RWPE2 (cell line): ENCODE results near the gene SLC12A1.
A peak's percentile ranks its signal among the peaks of the same experiment; 100 is the strongest.

Experiments used
- ATAC-seq: fragments of 200-7000 bp; cut with Tn5 transposase; 3 replicates; pipeline ENCODE4 v1.9.1; 2021; ENCODE audit warnings: low read depth
- DNase-seq: peaks from one replicate; pipeline ENCODE4 v3.0.0-alpha.2; 2020; ENCODE audit warnings: low spot score
- H3K27ac ChIP-seq: fragments of 450-650 bp; 2 replicates; pipeline ENCODE4 v1.5.1; 2017; ENCODE audit warnings: mild to moderate bottlenecking; ENCODE audit not compliant: poor library complexity, severe bottlenecking
- H3K27me3 ChIP-seq: fragments of 250-450 bp; sonication (Bioruptor Pico); 2 replicates; pipeline ENCODE4 v1.5.1; 2021; ENCODE audit warnings: mild to moderate bottlenecking, moderate library complexity; ENCODE audit not compliant: insufficient read depth, poor library complexity, severe bottlenecking
- H3K36me3 ChIP-seq: fragments of 250-450 bp; sonication (Bioruptor Pico); 2 replicates; pipeline ENCODE4 v1.5.1; 2020; ENCODE audit warnings: low read depth, mild to moderate bottlenecking, moderate library complexity
- H3K4me1 ChIP-seq: fragments of 250-450 bp; sonication (Bioruptor Pico); 2 replicates; pipeline ENCODE4 v1.5.1; 2021; ENCODE audit warnings: mild to moderate bottlenecking, moderate library complexity; ENCODE audit not compliant: insufficient read depth, poor library complexity, severe bottlenecking
- H3K4me3 ChIP-seq: fragments of 250-450 bp; sonication (Bioruptor Pico); 2 replicates; pipeline ENCODE4 v1.5.1; 2021; ENCODE audit warnings: mild to moderate bottlenecking, moderate library complexity; ENCODE audit not compliant: severe bottlenecking
- H3K9me3 ChIP-seq: fragments of 250-450 bp; sonication (Bioruptor Pico); 2 replicates; pipeline ENCODE4 v1.5.1; 2021; ENCODE audit warnings: mild to moderate bottlenecking, moderate library complexity; ENCODE audit not compliant: severe bottlenecking
- CTCF ChIP-seq: fragments of 450-650 bp; IDR thresholded peaks from one replicate; pipeline ENCODE4 v1.5.1; 2017; ENCODE audit warnings: mild to moderate bottlenecking, moderate library complexity; ENCODE audit not compliant: poor library complexity, severe bottlenecking

SLC12A1 gene

GRCh38 chr15:48330105-48330785 lies 124.1 kb downstream of the SLC12A1 start:
- Histone ChIP-seq H3K9me3 (no peaks in the 10 kb centered on the region), H3K27me3 (no peaks in the 10 kb centered on the region), H3K36me3 (peaks cover 22% of the 10 kb centered on the region), H3K27ac (peak overlapping the region; percentile 81), H3K4me3 (peak overlapping the region; percentile 82), H3K4me1 (peaks cover 19% of the 10 kb centered on the region)
- no peak for DNase-seq
- no peak for TF ChIP-seq CTCF
- no peak for ATAC-seq

- Histone ChIP-seq H3K27me3 (no peaks in the 10 kb centered on the region), H3K27ac (peak within 1 kb of the TSS; percentile 81), H3K9me3 (no peaks in the 10 kb centered on the region), H3K4me3 (peak within 1 kb of the TSS; percentile 82), H3K4me1 (peaks cover 19% of the 10 kb centered on the region), H3K36me3 (peaks cover 31% of the 10 kb centered on the region)
- peak; percentile 92 for DNase-seq
- TF ChIP-seq CTCF: no peak
- ATAC-seq: peak; percentile 87
Observed at GRCh38 chr15:48330855-48331795, 125.0 kb downstream of the SLC12A1 start, which contains the start of gene DUT. DUT (plus strand) TSS chr15:48331429; CDS start chr15:48331516, 87 bp downstream.

- no peak for TF ChIP-seq CTCF
- DNase-seq (peak; percentile 89), ATAC-seq (peak; percentile 43)
- H3K27ac ChIP-seq: peak overlapping the region; percentile 81
- peaks cover 19% of the 10 kb centered on the region for H3K4me1 ChIP-seq
- no peaks in the 10 kb centered on the region for H3K27me3 ChIP-seq
- H3K9me3 ChIP-seq: no peaks in the 10 kb centered on the region
- H3K4me3 ChIP-seq: peak overlapping the region; percentile 82
- peaks cover 40% of the 10 kb centered on the region for H3K36me3 ChIP-seq
Observed at GRCh38 chr15:48331796-48332641, 125.9 kb downstream of the SLC12A1 start.

DNA sequence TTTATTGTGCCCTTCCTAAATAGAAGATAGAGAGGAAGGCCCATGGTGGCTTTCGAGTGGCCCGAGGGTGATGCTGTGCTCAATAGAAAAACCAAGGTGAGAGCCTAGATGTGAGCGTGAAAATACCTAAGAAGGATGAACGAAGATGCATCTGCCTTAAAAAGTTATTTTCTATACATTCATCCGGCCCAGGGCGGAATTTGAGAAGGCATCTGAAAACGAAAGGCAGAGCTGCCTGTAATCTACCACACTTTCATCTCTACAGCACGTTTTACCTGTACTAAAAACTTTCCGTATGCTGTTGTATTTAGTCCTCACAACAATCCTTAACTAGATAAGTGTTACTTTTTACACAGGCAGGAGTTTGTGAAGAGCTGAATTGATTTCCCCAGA lies 126.5 kb downstream of the SLC12A1 start:
- Histone ChIP-seq H3K4me1 (peaks cover 19% of the 10 kb centered on the region), H3K27ac (peak overlapping the region; percentile 81), H3K36me3 (peaks cover 46% of the 10 kb centered on the region), H3K4me3 (peak overlapping the region; percentile 82), H3K9me3 (no peaks in the 10 kb centered on the region), H3K27me3 (no peaks in the 10 kb centered on the region)
- DNase-seq (no peak), ATAC-seq (no peak)
- TF ChIP-seq CTCF: no peak
